GM21825 (cell line): ENCODE measurements around the gene SLC45A3.
"Not testable (repeated sequence)": the region's sequence is repeated elsewhere in the genome, so short reads cannot be mapped to it uniquely, and the experiment has no call there.

Experiments
- ATAC-seq: cut with Tn5 transposase; IDR thresholded peaks from one replicate; pipeline ENCODE4 v1.9.1; 2021; ENCODE audit warnings: mild to moderate bottlenecking, moderate library complexity; ENCODE audit not compliant: unreplicated experiment

SLC45A3 gene

DNA sequence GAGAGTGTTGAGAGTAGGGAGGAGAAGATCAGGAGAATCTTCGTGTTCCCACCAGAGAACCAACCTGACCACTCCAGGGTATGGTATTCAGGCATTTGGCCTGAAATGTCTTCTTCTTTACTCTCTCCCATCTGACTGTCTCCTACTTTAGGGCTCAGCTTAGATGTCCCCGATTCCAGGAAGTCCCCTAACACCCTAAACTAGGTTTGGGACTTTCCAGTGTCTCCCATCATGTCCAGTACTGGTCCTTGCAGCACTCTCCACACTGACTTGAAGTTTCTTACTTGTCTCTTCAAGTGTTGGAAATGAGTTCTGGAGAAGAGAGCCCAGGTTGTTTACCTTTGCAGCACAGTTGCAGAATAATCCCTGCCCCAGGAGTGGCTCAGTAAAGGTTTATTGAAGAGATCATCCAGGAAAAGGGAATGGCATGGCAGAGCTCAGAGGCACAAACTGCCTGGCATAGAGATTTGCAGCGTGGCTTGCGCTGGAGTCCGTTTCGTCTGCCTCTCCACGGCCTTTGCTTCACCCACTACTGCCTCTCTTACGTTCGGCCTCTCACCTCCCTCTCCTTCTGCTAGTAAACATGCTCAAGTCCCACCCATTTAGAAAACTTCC lies 42.3 kb downstream of the SLC45A3 start:
- no peak for ATAC-seq

DNA sequence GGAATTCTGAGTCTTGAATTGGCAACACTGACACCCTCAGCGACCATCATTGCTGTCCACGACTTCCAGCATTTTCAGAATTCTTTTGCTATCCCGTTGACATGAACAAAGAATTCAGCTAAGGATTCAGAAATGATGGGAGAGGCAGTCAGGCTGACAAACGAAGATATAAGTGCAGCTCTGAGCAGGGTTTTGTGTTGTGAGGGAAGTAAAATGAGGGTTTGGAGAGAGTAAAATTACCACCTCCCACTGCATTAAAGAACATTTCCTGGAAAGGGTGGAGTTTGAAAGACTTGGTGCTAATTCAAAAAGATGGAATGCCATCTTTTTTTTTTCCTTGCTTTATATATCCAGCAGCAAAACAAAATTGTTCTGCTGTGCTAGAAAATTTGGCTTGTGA lies 43.6 kb downstream of the SLC45A3 start:
- no peak for ATAC-seq

DNA sequence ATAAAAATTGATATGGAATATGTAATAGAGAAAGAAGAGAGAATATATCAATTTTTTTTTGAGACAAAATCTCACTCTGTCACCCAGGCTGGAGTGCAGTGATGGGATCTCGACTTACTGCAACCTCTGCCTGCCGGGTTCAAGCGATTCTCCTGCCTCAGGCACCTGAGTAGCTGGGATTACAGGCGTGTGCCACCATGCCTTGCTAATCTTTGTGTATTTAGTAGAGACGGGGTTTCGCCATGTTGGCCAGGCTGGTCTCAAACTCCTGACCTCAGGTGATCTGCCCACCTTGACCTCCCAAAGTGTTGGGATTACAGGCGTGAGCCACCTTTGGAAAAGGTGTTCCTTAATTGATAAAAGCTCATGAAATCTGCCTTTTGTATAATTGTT lies 44.2 kb downstream of the SLC45A3 start:
- not testable (repeated sequence) for ATAC-seq

DNA sequence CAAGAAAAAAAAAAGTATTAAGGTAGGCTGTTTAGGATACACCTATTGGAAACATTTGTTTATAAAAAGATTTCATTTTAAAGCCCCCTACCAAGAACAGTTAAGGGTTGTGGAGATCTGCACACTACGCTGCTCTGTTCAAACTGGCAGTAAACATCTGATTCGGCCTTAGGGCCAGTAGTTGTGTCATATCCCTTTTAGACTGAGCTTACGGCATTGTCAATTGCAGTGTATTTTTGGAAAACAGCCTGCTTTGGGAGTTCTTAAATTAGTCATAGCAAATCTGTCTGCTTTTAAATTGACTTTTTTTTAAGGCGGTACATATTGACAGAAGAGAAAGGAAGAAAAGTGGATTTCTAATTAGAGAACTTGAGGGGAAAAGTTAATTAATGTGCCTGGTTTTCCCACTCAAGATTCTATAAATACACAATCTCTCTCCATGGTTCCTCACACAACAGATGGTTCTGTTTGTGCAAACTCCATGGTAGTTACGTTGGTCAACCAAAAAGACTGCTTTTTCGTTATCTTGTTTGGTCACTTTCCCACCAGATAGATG lies 46.8 kb downstream of the SLC45A3 start:
- no peak for ATAC-seq

DNA sequence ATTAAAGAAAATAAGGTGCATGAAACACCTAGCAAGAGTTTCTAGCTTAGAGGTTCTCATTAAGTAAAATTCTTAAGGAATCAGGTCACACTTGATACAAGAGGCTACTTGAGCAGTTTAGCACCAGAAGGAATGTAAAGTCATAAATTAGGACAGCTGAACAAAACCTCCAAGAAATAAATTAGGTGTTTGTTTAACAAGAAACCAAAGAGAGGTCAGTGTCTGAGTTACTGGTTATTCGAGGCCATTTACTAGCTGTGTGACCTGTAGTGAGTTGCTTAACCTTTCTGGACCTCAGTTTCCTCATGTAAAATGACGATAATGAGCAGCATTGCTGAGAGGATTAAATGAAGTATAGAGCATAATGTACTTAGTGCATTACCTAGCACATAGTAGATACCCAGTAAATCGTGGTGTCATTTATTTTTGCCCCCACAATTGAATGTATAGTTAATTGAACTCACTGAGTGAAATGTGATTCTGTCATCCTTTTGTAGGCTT lies 47.6 kb downstream of the SLC45A3 start:
- no peak for ATAC-seq

DNA sequence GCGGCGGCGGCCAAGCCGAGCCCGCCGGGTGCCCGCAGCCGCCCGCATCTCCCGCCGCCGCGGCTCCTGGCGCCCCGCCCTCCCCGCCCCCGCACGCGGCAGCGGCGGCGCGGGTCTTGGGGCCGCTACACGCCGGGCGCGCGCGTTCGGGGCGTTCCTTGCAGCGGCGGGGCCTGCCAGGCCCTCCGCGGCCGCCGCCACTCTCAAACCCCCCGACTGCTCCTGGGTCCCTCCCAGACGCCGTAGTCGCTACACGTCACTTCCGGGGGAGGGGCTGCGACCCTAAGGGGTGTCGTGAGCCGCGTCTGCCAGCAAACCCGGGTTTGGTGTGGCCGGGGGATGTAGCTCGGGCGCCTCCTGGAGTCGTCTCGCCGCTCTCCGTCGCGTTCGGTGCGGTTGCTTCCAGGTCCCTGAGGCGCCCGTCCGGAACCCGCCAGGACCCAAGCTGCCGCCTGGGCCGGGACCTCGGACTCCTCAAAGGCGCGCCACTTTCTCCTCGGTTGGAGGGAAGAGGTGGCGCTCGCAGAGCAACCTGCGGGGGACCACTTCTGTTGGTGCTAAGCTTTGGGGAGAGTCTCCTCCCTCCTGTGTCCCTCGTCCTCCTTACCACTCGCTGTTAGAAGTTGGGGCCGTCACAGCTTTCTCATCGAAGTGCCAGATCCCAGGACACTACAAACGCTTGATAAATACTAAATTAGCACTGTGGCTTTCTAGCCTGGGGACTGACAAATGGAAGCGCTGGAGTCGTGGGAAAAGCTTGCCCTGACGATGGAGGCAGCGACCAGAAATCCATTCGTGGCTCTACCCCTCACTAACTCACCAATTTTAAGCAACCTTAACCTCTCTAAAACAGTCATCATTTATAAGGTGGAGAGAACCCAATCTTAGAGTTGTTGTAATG lies 48.3 kb downstream of the SLC45A3 start, which contains the start of gene ELK4:
Gene ELK4 (minus strand): TSS at position 244 of the 901 bp plus-strand sequence. CDS start 8,129 bp downstream, outside the sequence.
- peak; percentile 77 for ATAC-seq

DNA sequence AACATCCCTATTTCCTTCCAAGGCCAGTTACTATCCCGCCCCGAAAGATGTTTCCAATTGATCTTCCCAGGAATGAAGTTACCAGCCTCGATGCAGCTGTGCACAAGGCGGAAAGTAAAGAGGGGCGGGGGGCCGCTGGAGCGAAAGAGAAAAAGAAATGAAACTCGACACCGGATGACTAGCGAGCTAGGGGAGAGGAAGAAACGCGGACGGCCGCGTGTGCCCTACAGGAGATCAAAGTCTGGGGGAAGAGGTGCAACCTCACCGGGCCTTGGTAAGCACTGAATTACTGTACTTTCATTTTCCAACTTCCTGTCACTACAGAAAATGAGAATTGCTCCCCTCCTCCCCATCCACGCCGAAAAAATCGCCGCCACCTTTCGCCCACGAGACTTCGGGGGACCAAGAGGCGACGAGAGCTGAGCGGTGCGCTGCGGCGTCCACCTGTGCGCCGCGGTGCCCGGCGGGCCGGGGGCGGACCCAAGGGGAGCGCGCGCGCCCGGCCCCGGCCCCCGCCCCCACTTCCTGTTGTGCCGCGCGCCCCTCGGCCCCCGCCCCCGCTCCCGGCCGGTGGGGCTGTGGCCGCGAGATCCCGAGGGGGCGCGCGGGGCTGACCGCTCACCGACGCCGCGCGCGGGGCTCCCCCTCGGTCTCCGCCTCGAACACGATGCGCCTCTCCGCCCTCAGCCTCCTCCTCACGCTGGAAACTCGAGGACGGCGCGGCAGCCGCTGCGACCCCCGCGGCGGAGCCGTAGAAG lies 49.1 kb downstream of the SLC45A3 start:
- ATAC-seq: peak; percentile 61

DNA sequence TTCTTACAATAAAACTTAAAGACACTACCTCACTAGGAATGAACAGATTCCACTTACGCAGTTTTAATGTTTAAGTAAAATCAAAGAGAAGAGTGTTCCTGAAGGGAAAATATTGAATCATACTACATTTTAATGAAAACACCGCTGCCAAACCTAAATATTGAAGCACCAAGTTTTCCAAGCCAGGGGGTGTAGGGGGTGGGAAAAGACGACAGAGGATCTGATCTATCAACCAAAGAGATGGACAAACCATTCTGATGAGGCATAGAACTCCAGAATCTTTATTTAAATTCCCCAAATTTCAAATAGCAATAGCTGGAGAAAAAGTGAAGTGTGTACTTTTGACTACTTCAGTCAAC lies 49.7 kb downstream of the SLC45A3 start:
- ATAC-seq: no peak

DNA sequence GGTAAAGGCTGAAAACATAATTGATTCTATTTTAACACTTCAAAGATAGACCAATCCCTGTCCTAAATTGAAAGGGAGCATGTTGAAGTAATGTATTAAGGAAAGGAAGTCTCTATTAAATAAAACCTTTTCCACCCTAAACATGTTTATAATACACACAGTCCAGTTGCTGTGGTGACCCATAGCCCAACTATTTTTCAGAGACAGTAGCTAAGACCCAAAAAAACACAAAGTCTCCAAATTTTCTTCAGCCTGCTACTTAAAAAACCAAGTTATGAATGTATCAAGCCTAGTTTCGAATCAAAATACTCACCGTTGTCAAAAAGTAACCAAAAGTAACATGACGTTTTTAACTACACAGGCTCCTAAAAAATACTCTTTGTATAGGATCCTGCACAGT lies 50.1 kb downstream of the SLC45A3 start:
- no peak for ATAC-seq

DNA sequence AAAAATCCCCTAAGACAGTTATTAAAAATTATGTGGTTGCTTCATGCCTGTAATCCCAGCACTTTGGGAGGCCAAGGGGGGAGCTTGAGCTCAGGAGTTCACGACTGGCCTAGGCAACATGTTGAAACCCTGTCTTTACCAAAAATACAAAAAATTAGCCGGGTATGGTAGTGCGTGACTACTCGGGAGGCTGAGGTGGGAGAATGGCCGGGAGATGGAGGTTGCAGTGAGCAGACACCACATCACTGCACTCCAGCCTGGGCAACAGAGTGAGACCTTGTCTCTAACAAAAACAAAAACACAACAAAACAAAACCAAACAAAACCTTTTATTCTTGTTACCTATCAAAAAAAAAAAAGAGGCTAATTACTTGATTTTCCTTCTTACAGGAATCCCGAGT lies 50.6 kb downstream of the SLC45A3 start:
- no peak for ATAC-seq

DNA sequence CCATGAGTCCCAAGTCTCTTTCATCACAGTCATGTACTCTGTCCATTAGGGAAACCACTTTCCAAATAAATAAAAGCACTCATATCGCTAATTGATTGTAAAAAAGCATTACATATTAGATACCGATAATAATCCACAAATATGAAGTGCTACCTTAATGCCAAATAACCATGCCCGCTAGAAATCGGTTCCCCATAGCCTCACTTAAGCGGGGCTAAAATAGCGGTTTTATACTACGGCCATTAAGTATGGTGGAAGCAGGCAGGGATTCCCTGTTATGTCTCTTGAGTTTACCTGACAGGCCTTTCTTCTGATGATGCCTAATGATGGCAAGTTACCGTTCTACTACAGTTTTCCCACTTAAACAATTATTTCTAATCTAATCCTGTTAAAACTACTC lies 52.4 kb downstream of the SLC45A3 start:
- ATAC-seq: no peak

DNA sequence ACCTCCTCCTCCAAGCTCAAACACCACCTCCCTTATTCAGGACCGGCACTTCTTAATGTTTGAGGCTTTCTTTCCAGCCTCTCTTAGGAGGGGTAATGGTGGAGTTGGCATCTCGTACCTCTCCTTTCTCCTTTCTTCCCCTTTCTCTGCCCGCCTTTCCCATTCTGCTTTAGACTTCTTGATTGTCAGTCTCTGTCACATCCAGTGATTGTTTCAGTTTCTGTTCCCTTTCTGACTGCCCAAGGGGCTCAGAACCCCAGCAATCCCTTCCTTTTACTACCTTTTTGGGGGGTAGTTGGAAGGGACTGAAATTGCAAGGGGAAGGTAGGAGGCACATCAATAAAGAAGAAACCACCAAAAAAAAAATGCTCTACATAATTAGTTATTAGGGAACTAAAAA lies 54.1 kb downstream of the SLC45A3 start:
- ATAC-seq: no peak

DNA sequence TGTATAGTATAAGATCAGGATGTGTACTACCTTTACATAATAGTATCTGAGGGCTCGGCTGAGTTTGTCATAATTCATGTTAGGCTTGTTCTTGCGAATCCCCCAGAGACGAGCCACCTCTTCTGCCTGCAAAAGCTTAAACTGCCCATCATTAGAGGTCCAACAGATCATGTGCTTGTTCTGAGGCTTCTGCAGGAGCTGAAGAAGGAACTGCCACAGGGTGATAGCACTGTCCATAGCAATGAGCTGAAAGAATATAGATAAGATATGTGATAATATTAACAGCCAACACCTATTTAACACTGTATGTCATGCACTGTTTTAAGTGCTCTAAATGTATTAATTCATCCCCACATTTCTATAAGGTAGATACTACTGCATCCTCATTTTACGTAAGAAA lies 56.7 kb downstream of the SLC45A3 start:
- ATAC-seq: no peak

DNA sequence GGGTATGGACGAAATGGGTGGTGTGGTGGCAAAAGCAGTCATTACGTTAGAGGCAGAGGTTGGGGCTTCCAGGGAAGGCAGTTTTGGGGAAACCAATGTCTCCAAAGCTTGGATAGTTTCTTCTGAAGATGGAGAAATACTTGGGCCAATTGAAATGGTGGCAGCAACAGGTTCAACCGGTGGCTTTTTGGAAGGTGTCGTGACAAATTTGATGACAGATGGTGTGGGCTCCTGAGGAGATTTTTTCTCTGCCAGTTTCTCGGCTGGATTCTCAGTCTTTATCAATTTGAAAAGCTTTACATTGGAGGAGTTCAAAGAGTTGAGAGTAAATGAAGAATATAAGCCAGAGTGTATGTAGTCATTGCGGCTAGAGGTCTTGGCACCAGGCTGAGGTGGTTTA lies 60.0 kb downstream of the SLC45A3 start:
- ATAC-seq: no peak

DNA sequence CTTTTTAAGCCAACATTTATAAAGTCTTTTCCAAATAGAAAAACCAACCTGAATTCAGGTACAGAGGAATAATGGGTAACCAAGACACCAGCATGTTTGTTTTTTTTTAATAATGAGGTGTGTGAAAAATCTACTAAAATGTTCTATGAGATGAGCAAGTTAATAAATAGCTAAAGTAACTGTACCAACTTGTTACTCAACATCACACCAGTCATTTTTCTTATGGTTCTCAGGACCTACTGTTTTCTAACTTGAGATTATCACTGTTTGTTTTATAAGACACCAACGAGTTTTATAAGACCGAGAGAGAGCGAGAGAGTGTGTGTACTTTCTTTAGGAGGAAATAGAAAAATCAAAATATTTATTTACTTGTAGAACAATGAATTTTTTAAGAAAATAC lies 60.9 kb downstream of the SLC45A3 start:
- no peak for ATAC-seq

DNA sequence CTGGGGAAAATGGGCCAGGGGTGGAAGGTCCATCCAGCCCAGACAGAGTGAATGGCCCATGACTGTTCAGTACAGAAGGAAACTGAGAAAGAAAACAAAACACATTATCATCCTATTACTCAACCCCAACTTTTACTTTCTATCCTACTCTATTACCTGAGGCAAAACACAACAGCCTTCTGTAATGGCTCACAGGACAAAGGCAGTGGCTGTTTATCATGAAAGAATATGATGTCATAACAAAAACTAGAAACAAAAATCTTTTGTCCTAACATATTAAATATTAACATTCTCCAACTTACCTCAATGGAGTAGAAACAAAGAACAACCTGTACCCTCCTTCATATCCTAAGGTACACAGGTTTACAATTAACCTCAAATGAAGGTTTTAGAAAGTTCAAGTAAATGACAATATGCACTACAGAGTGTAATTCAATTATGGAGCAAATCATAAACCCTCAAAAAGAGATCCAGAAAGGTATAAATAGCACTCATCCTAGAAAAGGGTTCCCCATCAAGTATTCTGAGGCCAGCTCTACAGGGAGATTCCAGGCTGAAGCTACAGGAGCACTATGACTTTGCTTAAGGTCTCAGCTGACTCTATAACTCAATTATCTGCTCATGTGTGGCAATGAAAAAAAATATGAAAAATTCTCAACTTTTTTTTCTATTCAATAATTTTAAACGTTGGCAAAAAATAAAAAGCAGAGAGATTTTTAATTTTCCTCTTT lies 63.6 kb downstream of the SLC45A3 start:
- no peak for ATAC-seq

DNA sequence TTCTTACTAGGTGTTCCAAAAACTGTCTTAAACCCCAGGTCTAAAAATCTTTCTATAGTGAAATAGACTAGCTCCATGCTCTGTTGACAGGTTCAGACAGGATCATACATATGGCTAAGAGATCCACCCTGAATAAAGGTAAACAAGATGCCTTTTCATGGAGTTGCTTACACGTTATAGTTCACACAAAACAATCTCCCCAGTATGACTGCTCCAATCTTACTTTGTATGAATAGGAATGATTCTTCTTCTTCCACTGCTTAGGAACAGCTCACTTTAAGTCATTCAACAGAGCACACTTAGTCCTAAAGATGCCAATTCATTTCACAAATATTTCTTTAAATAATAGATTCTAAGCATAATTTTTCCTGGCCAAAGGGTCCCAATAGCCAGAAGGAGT lies 64.5 kb downstream of the SLC45A3 start:
- ATAC-seq: no peak

DNA sequence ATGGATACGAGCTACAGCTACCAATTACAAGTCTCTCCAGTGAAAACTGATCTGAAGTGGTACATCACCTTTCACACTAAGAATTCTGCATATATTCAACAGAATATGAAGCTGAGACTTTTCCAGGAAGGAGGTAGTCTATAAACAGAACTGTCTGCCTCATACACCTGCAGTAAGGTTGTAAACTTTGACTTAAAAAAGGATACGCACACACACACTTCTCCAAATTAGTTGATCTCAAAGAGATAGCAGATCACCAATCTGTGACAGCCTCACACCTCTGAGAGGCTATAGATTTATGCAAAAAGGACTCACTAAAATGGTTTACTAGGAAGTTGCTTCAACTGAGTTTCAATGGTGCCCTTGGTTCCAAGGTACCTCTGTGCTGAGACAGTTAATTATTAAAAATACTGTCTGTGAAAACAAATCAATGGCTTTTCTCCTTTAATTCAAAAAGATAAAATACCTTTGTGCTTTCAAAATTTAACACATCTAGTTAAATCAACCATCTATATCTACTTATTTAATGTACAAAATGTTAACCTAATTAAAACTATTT lies 66.4 kb downstream of the SLC45A3 start:
- ATAC-seq: no peak

DNA sequence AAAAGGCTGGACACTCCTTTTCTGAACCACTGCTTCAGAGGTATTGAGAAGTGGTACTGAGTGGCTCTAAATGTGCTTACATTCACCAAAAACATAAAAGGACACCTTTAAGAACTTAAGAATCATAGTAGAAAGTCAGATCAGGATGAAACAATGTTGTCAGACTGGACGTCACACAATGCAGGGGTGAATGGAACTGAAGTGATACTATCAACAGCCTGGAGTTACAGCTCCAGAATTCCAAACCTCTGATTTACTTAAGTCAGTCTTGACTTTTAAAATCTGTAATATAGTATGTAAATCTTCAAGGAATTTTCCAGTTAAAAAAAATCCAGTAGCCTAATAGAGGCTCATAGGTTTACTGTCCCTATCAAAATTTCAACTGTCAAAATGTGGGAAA lies 67.8 kb downstream of the SLC45A3 start:
- ATAC-seq: no peak

DNA sequence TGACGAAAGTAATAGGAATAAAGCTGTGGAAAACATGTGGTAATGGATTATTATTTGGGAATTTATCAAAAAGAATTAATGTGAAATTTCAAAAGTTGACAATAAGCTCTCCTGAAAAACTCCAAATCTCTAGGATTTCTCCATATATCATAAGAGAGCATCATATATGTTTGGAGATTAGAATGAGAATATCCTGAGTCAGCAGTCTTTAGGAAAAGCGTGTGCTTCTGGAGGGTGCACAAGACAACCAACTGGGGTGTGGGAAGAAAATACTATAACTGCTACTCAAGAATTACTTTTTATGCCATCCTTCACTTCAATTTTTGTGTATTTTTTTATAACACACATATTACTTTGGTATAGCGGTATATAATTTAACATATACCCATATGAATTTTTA lies 68.2 kb downstream of the SLC45A3 start:
- ATAC-seq: no peak
